Activated CD4-positive, alpha-beta memory T cell treated with anti-CD3 and anti-CD28 coated beads, Interleukin-2, amount 10 ng/mL, durations not matched to agents 7 days and 5 days (primary cell): ENCODE data around the gene C12orf60. TPM values are rescaled to one million over a fixed set of nuclear protein-coding genes. Genes with fewer than 3 reads are reported as not detected.

Source experiments
- CTCF ChIA-PET: fragments of 350-600 bp; sonication (Branson Sonifier 250); formaldehyde crosslinking; loops from one replicate; lab custom pipeline; 2021; ENCODE audit warnings: antibody characterized with exemption, inconsistent platforms; lab: Charles Lee
- POLR2A ChIA-PET: fragments of 350-600 bp; sonication (Branson Sonifier 250); formaldehyde crosslinking; loops from one replicate; lab custom pipeline; 2021; ENCODE audit warnings: antibody characterized with exemption; lab: Charles Lee
- DNase-seq: peaks from one replicate; pipeline ENCODE4 v3.0.0-alpha.2; 2020
- H3K27ac Mint-ChIP-seq: one replicate; pipeline ENCODE4 v1.8.0; 2021; ENCODE audit warnings: mild to moderate bottlenecking, mixed read lengths
- H3K27me3 Mint-ChIP-seq: one replicate; pipeline ENCODE4 v1.8.0; 2021; ENCODE audit warnings: mixed read lengths
- H3K36me3 Mint-ChIP-seq: one replicate; pipeline ENCODE4 v1.8.0; 2021; ENCODE audit warnings: low read depth, mixed read lengths
- H3K4me1 Mint-ChIP-seq: one replicate; pipeline ENCODE4 v1.8.0; 2021; ENCODE audit warnings: mixed read lengths
- H3K4me3 Mint-ChIP-seq: one replicate; pipeline ENCODE4 v1.8.0; 2021; ENCODE audit warnings: mild to moderate bottlenecking, mixed read lengths
- H3K9me3 Mint-ChIP-seq: one replicate; pipeline ENCODE4 v1.8.0; 2021; ENCODE audit warnings: mixed read lengths
- total RNA-seq, 2 experiments: library from RNA; stranded (reverse); gene quantifications; one replicate each; pipeline ENCODE4 v1.2.3, GENCODE V29; 2021

C12orf60 gene
- total RNA-seq, 2 experiments from 2014 or later, result 2.0 to 2.4 TPM

DNA sequence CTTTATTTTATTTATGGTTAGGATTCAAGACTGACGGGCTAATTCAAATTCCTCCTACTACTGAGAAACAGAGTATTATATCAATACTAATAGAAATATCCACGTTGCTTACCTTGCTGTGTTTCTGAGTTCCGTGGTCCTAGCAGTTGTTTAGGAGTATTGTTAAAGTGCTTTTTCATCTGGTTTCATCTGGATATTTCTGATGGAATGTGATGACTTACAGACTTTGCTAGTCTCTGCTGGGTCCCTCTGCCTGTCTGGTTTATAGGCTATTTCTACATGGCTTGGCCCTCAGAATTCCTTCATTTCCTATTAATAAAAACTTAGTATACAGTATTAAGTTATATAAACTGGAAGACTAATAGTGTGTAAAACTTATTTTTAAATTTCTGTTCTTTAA, 10.5 kb downstream of the C12orf60 start, which contains the start of gene SMCO3:
Gene SMCO3, minus strand, starts transcription at position 169 of the 400 bp plus-strand sequence. CDS start 7,502 bp downstream, outside the sequence.
- peaks cover 4% of the 10 kb centered on the region for H3K9me3 Mint-ChIP-seq
- ChIA-PET POLR2A (interaction anchor here (1.0 kb wide), 1 partner anchor 9 kb away, joined by 4 read pairs; no protein-coding TSS in a partner anchor), CTCF (no interaction called here)
- DNase-seq, result no peak
- H3K27me3 Mint-ChIP-seq, result peaks cover 3% of the 10 kb centered on the region
- H3K36me3 Mint-ChIP-seq, result peaks cover 3% of the 10 kb centered on the region
- H3K27ac Mint-ChIP-seq, result no peak within 1 kb of the TSS
- H3K4me3 Mint-ChIP-seq, result no peak within 1 kb of the TSS
- peaks cover 24% of the 10 kb centered on the region for H3K4me1 Mint-ChIP-seq

- CTCF ChIA-PET, result no interaction called here
- Mint-ChIP-seq H3K27me3 (no peaks in the 10 kb centered on the region), H3K36me3 (no peaks in the 10 kb centered on the region), H3K4me1 (peaks cover 7% of the 10 kb centered on the region), H3K4me3 (no peak overlapping the region), H3K9me3 (no peaks in the 10 kb centered on the region), H3K27ac (no peak overlapping the region)
- DNase-seq, result no peak
- POLR2A ChIA-PET, result interaction anchor here (1.2 kb wide), 1 partner anchor 54 kb away, joined by 5 read pairs; a partner anchor contains a TSS
Measured at GRCh38 chr12:14824012-14824634, 20.7 kb downstream of the C12orf60 start.

DNA sequence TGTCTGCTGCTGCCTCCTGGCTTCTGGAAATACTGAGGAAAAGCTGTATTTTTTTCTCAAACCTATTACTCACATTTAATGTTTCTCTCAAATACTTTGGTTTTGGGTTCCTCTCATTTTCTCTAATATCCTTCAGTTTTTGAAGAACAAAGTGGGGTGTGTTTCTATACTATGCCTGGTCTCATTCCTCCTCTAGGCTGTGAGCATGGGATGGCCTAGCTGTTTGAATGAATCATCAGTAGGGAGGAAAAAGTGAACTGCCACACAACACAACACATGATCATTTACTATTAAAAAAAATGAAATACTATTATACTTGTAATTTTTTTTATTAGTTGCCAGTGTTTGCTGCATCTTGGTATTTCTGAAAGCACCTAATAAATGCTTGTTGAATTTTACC, 21.8 kb downstream of the C12orf60 start:
- ChIA-PET POLR2A (interaction anchor here (1.2 kb wide), 1 partner anchor 55 kb away, joined by 5 read pairs; a partner anchor contains a TSS), CTCF (no interaction called here)
- Mint-ChIP-seq H3K9me3 (no peaks in the 10 kb centered on the region), H3K27ac (no peak overlapping the region), H3K4me3 (no peak overlapping the region), H3K27me3 (no peaks in the 10 kb centered on the region), H3K4me1 (peaks cover 7% of the 10 kb centered on the region), H3K36me3 (no peaks in the 10 kb centered on the region)
- no peak for DNase-seq

- no peaks in the 10 kb centered on the region for H3K9me3 Mint-ChIP-seq
- no peak overlapping the region for H3K27ac Mint-ChIP-seq
- H3K4me1 Mint-ChIP-seq, result peaks cover 7% of the 10 kb centered on the region
- no peak for DNase-seq
- H3K4me3 Mint-ChIP-seq, result no peak overlapping the region
- CTCF ChIA-PET, result no interaction called here
- no peaks in the 10 kb centered on the region for H3K36me3 Mint-ChIP-seq
- POLR2A ChIA-PET, result interaction anchor here (0.9 kb wide), 1 partner anchor 323 kb away, joined by 3 read pairs; no protein-coding TSS in a partner anchor
- no peaks in the 10 kb centered on the region for H3K27me3 Mint-ChIP-seq
Measured at GRCh38 chr12:14826491-14826890, 23.0 kb downstream of the C12orf60 start.

DNA sequence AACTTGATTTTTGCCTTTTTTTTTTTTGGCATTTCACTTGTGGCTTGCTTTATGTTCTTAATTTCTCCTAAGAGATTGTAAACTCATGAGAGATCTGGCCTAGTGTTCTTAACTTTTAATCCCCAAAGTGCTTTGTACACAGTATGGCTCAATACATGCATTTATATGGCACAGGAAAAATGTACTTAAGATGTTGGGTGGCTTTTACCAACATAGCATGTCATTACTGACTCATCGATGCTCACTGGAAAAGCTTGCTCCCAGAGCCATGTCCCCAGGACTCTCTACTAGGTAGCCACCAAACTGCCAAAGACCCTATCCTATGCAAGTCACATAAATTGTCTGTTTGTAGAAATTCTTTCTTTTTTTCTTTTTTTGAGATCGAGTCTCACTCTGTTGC, 23.6 kb downstream of the C12orf60 start:
- Mint-ChIP-seq H3K4me3 (no peak overlapping the region), H3K27me3 (no peaks in the 10 kb centered on the region), H3K36me3 (no peaks in the 10 kb centered on the region), H3K27ac (no peak overlapping the region), H3K4me1 (peaks cover 7% of the 10 kb centered on the region), H3K9me3 (no peaks in the 10 kb centered on the region)
- ChIA-PET CTCF (no interaction called here), POLR2A (no interaction called here)
- DNase-seq, result no peak

- DNase-seq, result no peak
- ChIA-PET CTCF (no interaction called here), POLR2A (no interaction called here)
- Mint-ChIP-seq H3K27me3 (peaks cover 2% of the 10 kb centered on the region), H3K9me3 (no peaks in the 10 kb centered on the region), H3K4me3 (no peak overlapping the region), H3K36me3 (no peaks in the 10 kb centered on the region), H3K4me1 (no peaks in the 10 kb centered on the region), H3K27ac (no peak overlapping the region)
Measured at GRCh38 chr12:14828892-14829291, 25.4 kb downstream of the C12orf60 start.

GRCh38 chr12:14833336-14833735, 29.9 kb downstream of the C12orf60 start:
- no peaks in the 10 kb centered on the region for H3K36me3 Mint-ChIP-seq
- POLR2A ChIA-PET, result no interaction called here
- no peak overlapping the region for H3K27ac Mint-ChIP-seq
- H3K4me3 Mint-ChIP-seq, result no peak overlapping the region
- CTCF ChIA-PET, result interaction anchor here (1.0 kb wide), 1 partner anchor 64 kb away, joined by 4 read pairs; no protein-coding TSS in a partner anchor
- DNase-seq, result no peak
- H3K4me1 Mint-ChIP-seq, result no peaks in the 10 kb centered on the region
- peaks cover 8% of the 10 kb centered on the region for H3K27me3 Mint-ChIP-seq
- H3K9me3 Mint-ChIP-seq, result no peaks in the 10 kb centered on the region

DNA sequence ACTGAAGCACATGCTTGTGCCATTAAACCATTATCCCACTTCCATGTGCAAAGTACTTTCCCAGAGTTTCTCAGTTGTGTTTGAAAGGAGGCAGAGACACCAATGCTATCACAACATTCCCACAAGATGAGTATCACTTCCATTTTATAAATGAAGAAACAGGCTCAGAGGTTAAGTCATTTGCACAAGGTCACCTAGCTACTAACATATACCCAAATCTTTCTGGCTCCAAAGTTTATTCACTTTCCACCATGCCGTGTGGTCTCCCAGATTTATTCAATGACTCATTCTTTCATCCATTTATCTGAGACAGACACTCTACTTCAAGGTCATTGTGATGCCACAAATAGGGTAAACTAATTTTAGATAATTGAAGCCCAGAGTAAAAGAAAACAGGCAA, 30.5 kb downstream of the C12orf60 start:
- CTCF ChIA-PET, result no interaction called here
- no peak for DNase-seq
- peaks cover 10% of the 10 kb centered on the region for H3K27me3 Mint-ChIP-seq
- POLR2A ChIA-PET, result no interaction called here
- no peaks in the 10 kb centered on the region for H3K9me3 Mint-ChIP-seq
- no peak overlapping the region for H3K4me3 Mint-ChIP-seq
- no peak overlapping the region for H3K27ac Mint-ChIP-seq
- H3K4me1 Mint-ChIP-seq, result no peaks in the 10 kb centered on the region
- H3K36me3 Mint-ChIP-seq, result no peaks in the 10 kb centered on the region

DNA sequence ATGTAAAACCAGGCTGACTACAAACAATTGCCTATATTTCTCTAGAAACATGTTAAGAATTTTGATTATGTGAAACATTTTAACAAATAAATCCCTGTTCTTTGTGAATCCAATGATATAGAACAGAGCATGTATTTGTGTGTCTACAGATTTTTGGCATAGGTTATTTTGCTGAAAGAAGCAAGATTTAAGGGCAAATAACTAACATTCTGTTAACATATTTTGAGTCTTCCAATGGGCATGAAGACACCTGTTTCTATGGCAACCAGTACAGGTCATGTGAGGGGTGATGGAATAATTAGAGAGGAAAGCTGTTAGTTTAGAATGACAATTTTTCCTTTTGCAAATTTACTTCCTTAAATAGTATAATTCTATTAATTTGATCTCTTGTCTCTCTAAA, 31.0 kb downstream of the C12orf60 start:
- CTCF ChIA-PET, result no interaction called here
- POLR2A ChIA-PET, result no interaction called here
- no peaks in the 10 kb centered on the region for H3K4me1 Mint-ChIP-seq

GRCh38 chr12:14836336-14837210, 33.1 kb downstream of the C12orf60 start:
- no peaks in the 10 kb centered on the region for H3K9me3 Mint-ChIP-seq
- H3K36me3 Mint-ChIP-seq, result no peaks in the 10 kb centered on the region
- no peak for DNase-seq
- no peak overlapping the region for H3K4me3 Mint-ChIP-seq
- POLR2A ChIA-PET, result interaction anchor here (0.6 kb wide), 1 partner anchor 33 kb away, joined by 3 read pairs; the partner anchor contains the start of genes C12orf60 and WBP11
- peaks cover 14% of the 10 kb centered on the region for H3K27me3 Mint-ChIP-seq
- no peak overlapping the region for H3K27ac Mint-ChIP-seq
- CTCF ChIA-PET, result interaction anchor here (1.1 to 1.9 kb wide), 2 partner anchors 11 to 385 kb away, joined by 3 to 7 read pairs; partner anchors contain the start of gene RERG
- H3K4me1 Mint-ChIP-seq, result no peaks in the 10 kb centered on the region

More for the DNA sequence above, 31.0 kb downstream of the C12orf60 start:
- H3K9me3 Mint-ChIP-seq, result no peaks in the 10 kb centered on the region
- no peak for DNase-seq
- H3K4me3 Mint-ChIP-seq, result no peak overlapping the region
- peaks cover 12% of the 10 kb centered on the region for H3K27me3 Mint-ChIP-seq
- no peak overlapping the region for H3K27ac Mint-ChIP-seq
- H3K36me3 Mint-ChIP-seq, result no peaks in the 10 kb centered on the region

- no peaks in the 10 kb centered on the region for H3K36me3 Mint-ChIP-seq
- H3K4me1 Mint-ChIP-seq, result no peaks in the 10 kb centered on the region
- no peaks in the 10 kb centered on the region for H3K9me3 Mint-ChIP-seq
- DNase-seq, result no peak
- no peak overlapping the region for H3K27ac Mint-ChIP-seq
- H3K4me3 Mint-ChIP-seq, result no peak overlapping the region
- ChIA-PET CTCF (interaction anchor here (1.7 kb wide), 1 partner anchor 156 kb away, joined by 3 read pairs; no protein-coding TSS in a partner anchor), POLR2A (no interaction called here)
- H3K27me3 Mint-ChIP-seq, result peaks cover 10% of the 10 kb centered on the region
Measured at GRCh38 chr12:14839262-14839661, 35.8 kb downstream of the C12orf60 start.

DNA sequence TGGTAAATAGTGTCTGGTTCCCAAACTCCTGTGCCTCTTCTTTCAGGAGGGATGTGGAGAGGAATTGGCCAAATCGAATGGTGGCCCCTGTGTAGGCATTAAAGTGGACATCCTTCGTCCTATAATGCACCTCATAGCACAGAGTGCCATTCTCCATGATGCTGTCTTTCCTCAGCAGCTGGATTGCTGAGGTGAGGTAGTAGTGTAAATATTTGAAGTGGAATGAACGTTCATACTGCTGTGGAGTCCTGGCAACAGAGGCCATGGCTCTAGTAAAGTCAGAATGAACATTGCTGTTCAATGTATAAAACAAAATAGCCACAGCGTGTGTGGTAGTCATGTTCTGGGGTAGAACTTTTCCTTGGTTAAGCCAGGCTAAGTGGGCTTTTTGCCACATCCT, 37.1 kb downstream of the C12orf60 start:
- POLR2A ChIA-PET, result no interaction called here

GRCh38 chr12:14841761-14842160, 38.3 kb downstream of the C12orf60 start:
- H3K9me3 Mint-ChIP-seq, result no peaks in the 10 kb centered on the region

More for the DNA sequence above, 37.1 kb downstream of the C12orf60 start:
- peaks cover 2% of the 10 kb centered on the region for H3K4me1 Mint-ChIP-seq
- H3K4me3 Mint-ChIP-seq, result no peak overlapping the region
- H3K27ac Mint-ChIP-seq, result no peak overlapping the region
- no peak for DNase-seq
- H3K36me3 Mint-ChIP-seq, result no peaks in the 10 kb centered on the region
- no peaks in the 10 kb centered on the region for H3K9me3 Mint-ChIP-seq
- CTCF ChIA-PET, result no interaction called here
- H3K27me3 Mint-ChIP-seq, result peaks cover 8% of the 10 kb centered on the region

More at GRCh38 chr12:14841761-14842160, 38.3 kb downstream of the C12orf60 start:
- Mint-ChIP-seq H3K4me1 (peaks cover 2% of the 10 kb centered on the region), H3K4me3 (no peak overlapping the region), H3K27ac (no peak overlapping the region), H3K36me3 (no peaks in the 10 kb centered on the region), H3K27me3 (peaks cover 8% of the 10 kb centered on the region)
- ChIA-PET POLR2A (no interaction called here), CTCF (no interaction called here)
- DNase-seq, result no peak
